ACC112 (cell line): Measurements from ENCODE around the gene MAPK14.
"Not testable (repeated sequence)": the region's sequence is repeated elsewhere in the genome, so short reads cannot be mapped to it uniquely, and the experiment has no call there.

ENCODE experiments used
- H2AFZ ChIP-seq: fragments of 200-600 bp; sonication (generic); one replicate; pipeline ENCODE4 v1.6.0; 2017; ENCODE audit warnings: antibody characterized with exemption, low read length; ENCODE audit not compliant: unreplicated experiment
- H3K27ac ChIP-seq: fragments of 200-600 bp; sonication (generic); 2 replicates; pipeline ENCODE4 v1.5.1; 2014; ENCODE audit warnings: low read depth, mild to moderate bottlenecking, antibody characterized with exemption, low read length, moderate library complexity
- H3K27me3 ChIP-seq: fragments of 200-600 bp; sonication (generic); 2 replicates; pipeline ENCODE4 v1.6.1; 2014; ENCODE audit warnings: mild to moderate bottlenecking, antibody characterized with exemption, low read length, moderate library complexity, mixed read lengths; ENCODE audit not compliant: insufficient read depth
- H3K36me3 ChIP-seq: fragments of 200-600 bp; sonication (generic); 2 replicates; pipeline ENCODE4 v1.6.1; 2016; ENCODE audit warnings: mild to moderate bottlenecking, antibody characterized with exemption, low read length, moderate library complexity, mixed read lengths; ENCODE audit not compliant: insufficient read depth
- H3K4me1 ChIP-seq: fragments of 200-600 bp; sonication (generic); one replicate; pipeline ENCODE4 v1.6.1; 2016; ENCODE audit warnings: low read length, mixed read lengths; ENCODE audit not compliant: insufficient read depth, unreplicated experiment, control insufficient read depth
- H3K4me3 ChIP-seq: fragments of 200-600 bp; sonication (generic); 2 replicates; pipeline ENCODE4 v1.5.1; 2014; ENCODE audit warnings: mild to moderate bottlenecking, low read depth, low read length
- H3K79me2 ChIP-seq: fragments of 200-600 bp; sonication (generic); one replicate; pipeline ENCODE4 v1.6.0; 2016; ENCODE audit warnings: low read length; ENCODE audit not compliant: control insufficient read depth, unreplicated experiment, insufficient read depth

The MAPK14 gene

GRCh38 chr6:36079601-36080000 is 52.0 kb downstream of the MAPK14 start:
- Histone ChIP-seq H3K79me2 (no peaks in the 10 kb centered on the region), H3K27ac (no peak overlapping the region), H3K27me3 (no peaks in the 10 kb centered on the region), H3K4me1 (no peaks in the 10 kb centered on the region), H3K4me3 (no peak overlapping the region), H2AFZ (no peak overlapping the region), H3K36me3 (peaks cover 66% of the 10 kb centered on the region)

DNA sequence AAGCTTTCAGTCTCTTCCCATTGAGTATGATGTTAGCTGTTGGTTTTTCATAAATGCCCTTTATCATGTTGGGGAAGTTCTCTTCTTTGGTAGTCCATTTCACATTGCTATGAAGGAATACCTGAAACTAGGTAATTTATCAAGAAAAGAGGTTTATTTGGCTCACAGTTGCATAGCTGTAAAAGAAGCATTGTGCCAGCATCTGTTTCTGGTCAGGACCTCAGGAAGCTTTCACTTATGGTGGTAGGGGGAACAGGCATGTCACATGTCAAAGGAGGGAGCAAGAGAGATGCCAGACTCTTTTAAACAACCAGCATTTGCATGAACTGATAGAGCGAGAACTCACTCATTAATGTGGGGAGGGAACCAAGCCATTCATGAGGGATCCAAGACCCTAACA is 54.7 kb downstream of the MAPK14 start:
- Histone ChIP-seq H2AFZ (no peak overlapping the region), H3K27me3 (no peaks in the 10 kb centered on the region), H3K79me2 (no peaks in the 10 kb centered on the region), H3K4me1 (no peaks in the 10 kb centered on the region), H3K4me3 (no peak overlapping the region), H3K27ac (no peak overlapping the region), H3K36me3 (peaks cover 69% of the 10 kb centered on the region)

GRCh38 chr6:36083446-36083845 is 55.8 kb downstream of the MAPK14 start:
- H3K79me2 ChIP-seq = no peaks in the 10 kb centered on the region
- no peak overlapping the region for H3K4me3 ChIP-seq
- no peak overlapping the region for H3K27ac ChIP-seq
- H3K36me3 ChIP-seq = peaks cover 59% of the 10 kb centered on the region
- no peak overlapping the region for H2AFZ ChIP-seq
- no peaks in the 10 kb centered on the region for H3K4me1 ChIP-seq
- H3K27me3 ChIP-seq = no peaks in the 10 kb centered on the region

- not testable (repeated sequence) for H3K27me3 ChIP-seq, H3K4me3 ChIP-seq, H3K4me1 ChIP-seq, H3K79me2 ChIP-seq, H2AFZ ChIP-seq, H3K27ac ChIP-seq
- peaks cover 18% of the 10 kb centered on the region for H3K36me3 ChIP-seq
Observed at GRCh38 chr6:36088204-36088603, 60.6 kb downstream of the MAPK14 start.

GRCh38 chr6:36089048-36089447 is 61.4 kb downstream of the MAPK14 start:
- Histone ChIP-seq H3K79me2 (no peaks in the 10 kb centered on the region), H3K27me3 (no peaks in the 10 kb centered on the region), H3K36me3 (peaks cover 10% of the 10 kb centered on the region), H3K27ac (no peak overlapping the region), H3K4me3 (no peak overlapping the region), H2AFZ (no peak overlapping the region), H3K4me1 (no peaks in the 10 kb centered on the region)

DNA sequence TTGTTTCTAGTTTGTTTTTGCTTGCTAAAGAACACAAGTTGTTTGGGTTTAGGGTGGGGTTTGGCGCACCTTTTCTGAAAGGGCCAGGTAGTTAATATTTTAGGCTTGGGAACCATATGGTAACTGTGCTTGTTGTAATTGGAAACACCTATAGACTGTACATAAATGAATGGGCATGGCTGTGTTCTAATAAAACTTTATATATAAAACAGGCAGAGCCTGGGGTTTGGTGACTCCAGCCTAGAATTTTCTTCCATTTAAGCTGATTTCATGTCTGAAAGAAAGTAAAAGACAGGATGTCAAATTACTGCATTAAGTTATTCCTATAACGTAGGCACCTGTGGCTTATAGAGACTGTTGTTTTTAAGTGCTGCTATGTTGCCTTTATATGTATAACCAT is 66.6 kb downstream of the MAPK14 start:
- Histone ChIP-seq H3K79me2 (no peaks in the 10 kb centered on the region), H3K36me3 (peaks cover 2% of the 10 kb centered on the region; the same call in 1 of the 2 replicates), H3K27ac (no peak overlapping the region), H3K27me3 (no peaks in the 10 kb centered on the region), H3K4me1 (peaks cover 5% of the 10 kb centered on the region), H3K4me3 (no peak overlapping the region), H2AFZ (no peak overlapping the region)

- Histone ChIP-seq H2AFZ (no peak overlapping the region), H3K4me3 (no peak overlapping the region), H3K27me3 (no peaks in the 10 kb centered on the region), H3K27ac (peak overlapping the region; percentile 29), H3K4me1 (peaks cover 5% of the 10 kb centered on the region), H3K36me3 (peaks cover 2% of the 10 kb centered on the region; the same call in 1 of the 2 replicates), H3K79me2 (no peaks in the 10 kb centered on the region)
Observed at GRCh38 chr6:36094753-36095496, 67.3 kb downstream of the MAPK14 start.

DNA sequence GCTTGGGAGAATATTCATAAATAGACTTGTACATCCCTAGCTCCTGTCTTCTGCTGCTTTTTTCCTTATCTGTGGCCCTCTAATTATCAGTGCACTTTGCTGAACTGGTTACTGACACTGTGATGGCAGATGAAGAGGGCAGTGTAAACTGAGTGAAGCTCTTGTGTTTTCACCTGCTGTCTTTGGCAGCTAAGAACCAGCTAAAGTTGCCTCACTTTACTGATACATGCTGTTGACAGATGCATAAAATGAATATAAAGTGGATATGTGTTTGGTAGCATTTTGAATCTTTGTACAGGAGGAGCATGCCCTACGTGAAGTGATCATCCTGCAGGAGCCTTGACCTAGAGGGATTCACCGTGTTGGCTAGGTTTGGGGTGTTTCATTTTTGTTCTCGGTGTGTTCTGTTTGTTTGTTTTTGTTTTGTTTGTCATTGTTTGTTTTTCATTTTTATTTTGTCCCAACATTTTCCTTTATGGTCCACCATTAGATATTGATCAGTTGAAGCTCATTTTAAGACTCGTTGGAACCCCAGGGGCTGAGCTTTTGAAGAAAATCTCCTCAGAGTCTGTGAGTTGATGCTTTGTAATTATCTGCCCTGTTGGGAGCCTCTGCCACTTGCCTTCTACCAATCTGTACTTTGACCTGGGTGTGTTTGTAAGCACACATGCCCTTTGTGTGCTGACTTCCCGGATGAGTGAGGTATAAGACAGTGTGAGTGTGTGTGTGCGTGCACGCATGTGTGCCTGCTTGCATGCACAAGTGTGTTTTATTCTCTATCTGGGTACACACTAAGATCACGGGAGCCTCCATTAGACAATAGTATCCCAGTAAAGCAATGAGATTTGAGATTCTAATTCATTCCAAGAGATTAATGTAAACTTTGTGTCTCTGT is 68.1 kb downstream of the MAPK14 start:
- Histone ChIP-seq H3K36me3 (peaks cover 3% of the 10 kb centered on the region; the same call in 1 of the 2 replicates), H3K27me3 (no peaks in the 10 kb centered on the region), H2AFZ (no peak overlapping the region), H3K4me1 (peaks cover 5% of the 10 kb centered on the region), H3K27ac (no peak overlapping the region), H3K4me3 (no peak overlapping the region), H3K79me2 (no peaks in the 10 kb centered on the region)

- H3K36me3 ChIP-seq = peaks cover 12% of the 10 kb centered on the region; the same call in 1 of the 2 replicates
- H3K27me3 ChIP-seq = no peaks in the 10 kb centered on the region
- H3K4me3 ChIP-seq = no peak overlapping the region
- no peak overlapping the region for H2AFZ ChIP-seq
- no peaks in the 10 kb centered on the region for H3K79me2 ChIP-seq
- no peak overlapping the region for H3K27ac ChIP-seq
- peaks cover 5% of the 10 kb centered on the region for H3K4me1 ChIP-seq
Observed at GRCh38 chr6:36098253-36098919, 70.8 kb downstream of the MAPK14 start.

GRCh38 chr6:36098920-36099647 is 71.5 kb downstream of the MAPK14 start:
- H2AFZ ChIP-seq = no peak overlapping the region
- H3K27ac ChIP-seq = no peak overlapping the region
- no peaks in the 10 kb centered on the region for H3K79me2 ChIP-seq
- H3K36me3 ChIP-seq = peaks cover 16% of the 10 kb centered on the region; the same call in 1 of the 2 replicates
- H3K4me3 ChIP-seq = no peak overlapping the region
- no peaks in the 10 kb centered on the region for H3K27me3 ChIP-seq
- peaks cover 5% of the 10 kb centered on the region for H3K4me1 ChIP-seq
